Jurkat, Clone E6-1 (cell line): ENCODE measurements around the gene PTPRE.
A peak's percentile ranks its signal among the peaks of the same experiment; 100 is the strongest.

ENCODE experiments used
- DNase-seq: peaks from one replicate; pipeline ENCODE4 v3.0.0-alpha.2; 2011; ENCODE audit warnings: low read depth, low spot score
- H3K4me3 ChIP-seq: 2 replicates; pipeline ENCODE4 v1.5.1; 2011; ENCODE audit warnings: mild to moderate bottlenecking, low read length, control low read depth, moderate library complexity

Gene PTPRE

GRCh38 chr10:127942811-127943210 is 35.9 kb downstream of the PTPRE start:
- DNase-seq = no peak

DNA sequence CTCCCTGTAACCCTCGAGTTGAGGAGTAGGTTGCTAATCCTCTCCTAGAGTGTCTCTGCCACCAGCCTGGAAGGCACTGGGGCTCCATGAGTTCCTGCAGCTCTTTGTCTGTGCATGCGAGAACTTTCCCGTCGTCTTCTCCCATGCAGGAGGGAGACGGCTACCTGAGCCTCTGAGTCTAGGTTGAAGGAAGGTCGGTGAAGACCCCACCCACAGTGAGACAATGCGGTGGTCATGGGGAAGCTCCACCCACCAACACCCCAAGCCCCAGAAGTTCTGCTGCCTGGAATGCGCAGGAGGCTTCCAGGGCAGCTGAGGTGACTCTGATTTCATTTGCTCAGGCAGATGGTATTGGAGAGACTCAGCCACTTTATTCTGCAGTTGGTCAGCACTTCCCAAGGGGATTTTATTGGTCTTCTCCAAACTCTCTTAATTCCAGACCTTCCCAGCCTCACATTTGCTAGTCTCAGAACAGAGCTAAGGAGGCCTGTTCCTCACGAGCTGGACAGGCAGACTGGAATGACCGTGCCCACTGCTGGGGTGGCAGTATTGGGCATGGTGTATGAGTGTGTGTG is 36.5 kb downstream of the PTPRE start:
- H3K4me3 ChIP-seq = no peak overlapping the region
- DNase-seq = no peak

More at GRCh38 chr10:127942811-127943210, 35.9 kb downstream of the PTPRE start:
- H3K4me3 ChIP-seq = no peak overlapping the region

DNA sequence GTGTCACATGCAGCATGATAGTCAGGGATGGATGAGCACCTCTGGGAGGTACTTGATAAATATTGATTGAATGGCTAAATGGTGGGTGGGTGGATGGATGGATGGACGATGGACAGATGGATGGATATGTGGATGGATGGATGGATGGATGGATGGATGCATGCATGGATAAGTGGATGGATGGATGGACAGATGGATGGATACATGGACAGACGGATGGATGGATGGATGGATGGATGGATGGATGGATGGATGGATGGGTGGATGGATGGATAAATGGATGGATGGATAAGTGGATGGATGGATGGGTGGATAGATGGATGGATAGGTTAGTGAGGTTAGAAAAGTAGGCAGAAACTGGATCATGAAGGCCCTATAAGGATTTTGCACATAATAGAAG is 37.4 kb downstream of the PTPRE start:
- DNase-seq = no peak
- H3K4me3 ChIP-seq = no peak overlapping the region

DNA sequence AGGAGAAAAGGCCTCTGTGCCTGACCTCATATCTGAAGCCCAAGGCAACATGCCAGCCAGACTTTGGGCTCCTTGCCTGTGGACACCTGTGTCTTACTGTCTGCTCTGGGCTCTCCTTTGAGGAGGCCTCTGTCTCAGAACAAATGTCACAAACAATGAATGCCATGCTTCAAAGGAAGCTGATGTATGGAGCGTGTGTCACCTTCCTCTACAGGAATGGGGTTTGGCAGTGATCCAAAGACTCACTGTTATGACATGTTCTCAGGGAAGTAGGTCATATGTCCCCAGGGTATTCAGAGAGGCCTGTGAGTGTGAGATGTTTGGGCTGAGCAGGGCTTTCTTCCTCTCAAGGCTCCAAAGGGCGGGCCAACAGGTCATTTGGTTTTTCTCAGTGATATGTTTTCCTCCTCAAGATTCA is 38.4 kb downstream of the PTPRE start:
- peak; percentile 79 for DNase-seq

DNA sequence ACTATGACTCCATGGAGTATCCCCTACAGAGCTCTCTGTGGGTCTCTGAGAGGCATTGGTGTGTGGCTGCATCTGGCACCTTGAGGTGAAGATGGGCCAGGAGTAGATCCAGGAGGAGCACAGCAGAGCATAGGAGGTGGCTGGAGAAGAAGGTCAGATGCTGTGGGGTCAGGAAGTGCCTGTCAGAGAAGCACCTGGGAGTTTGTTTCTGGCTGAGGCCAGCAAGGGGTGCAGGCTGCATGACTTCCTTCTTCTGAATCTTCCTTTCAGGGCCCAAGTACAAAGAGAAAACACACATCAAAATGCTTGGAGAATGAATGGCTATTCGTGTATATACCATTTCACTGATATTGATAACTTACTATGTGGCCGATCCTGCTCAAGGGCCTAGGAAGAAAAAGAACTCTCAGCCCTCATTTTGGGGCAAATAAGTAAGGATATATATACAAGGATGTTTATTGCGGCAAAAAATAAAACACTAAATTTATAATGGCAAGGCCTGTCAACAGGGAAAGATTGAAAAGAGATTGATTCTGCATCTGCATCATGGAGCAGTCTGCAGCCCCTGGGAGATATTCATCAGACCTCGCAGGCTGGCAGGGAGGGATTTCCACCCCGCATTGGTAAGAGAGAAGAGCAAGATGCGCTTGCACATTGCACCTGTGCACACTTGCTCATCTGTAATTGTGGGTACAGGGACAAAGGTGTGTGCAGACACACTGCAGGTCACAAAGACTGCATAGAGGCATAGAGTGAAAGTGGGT is 39.2 kb downstream of the PTPRE start:
- no peak overlapping the region for H3K4me3 ChIP-seq
- DNase-seq = no peak

More for the DNA sequence above, 38.4 kb downstream of the PTPRE start:
- no peak overlapping the region for H3K4me3 ChIP-seq

DNA sequence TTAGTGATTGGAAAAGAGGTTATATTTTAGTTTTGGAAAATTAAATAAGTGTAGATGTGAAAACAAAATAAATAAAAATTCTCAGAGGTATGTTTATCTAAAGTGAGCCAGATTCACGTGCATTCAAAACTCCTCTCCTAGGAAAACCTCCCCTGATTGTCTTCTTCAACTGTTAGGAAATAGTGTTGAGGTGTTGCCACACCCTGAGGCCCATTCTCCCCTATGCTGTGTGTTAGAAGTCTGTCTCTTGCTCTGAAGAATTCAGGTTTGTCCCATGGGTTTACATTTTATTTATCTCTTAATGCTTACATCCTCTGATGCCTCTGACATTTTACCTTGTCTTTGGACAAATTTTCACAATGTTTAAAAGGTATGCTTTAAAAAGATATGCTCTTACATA is 40.3 kb downstream of the PTPRE start:
- DNase-seq = no peak
- no peak overlapping the region for H3K4me3 ChIP-seq

DNA sequence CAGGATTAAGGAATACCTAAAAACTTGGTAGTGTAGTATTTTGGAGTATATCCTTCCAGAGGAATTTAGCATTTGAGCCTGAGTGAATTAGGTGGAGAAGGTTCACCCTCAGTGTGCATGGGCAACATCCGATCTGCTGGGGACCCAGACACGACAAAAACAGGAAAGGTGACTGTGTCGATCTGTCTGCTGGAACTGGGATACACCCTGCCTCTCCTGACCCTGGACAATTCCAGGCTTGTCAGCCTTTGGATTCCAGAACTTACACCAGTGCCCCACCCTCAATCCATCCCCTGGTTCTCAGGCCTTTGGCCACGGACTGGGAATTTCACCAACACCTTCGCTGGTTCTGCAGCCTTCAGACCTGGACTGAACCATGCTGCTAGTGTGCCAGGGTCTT is 41.9 kb downstream of the PTPRE start:
- DNase-seq = no peak

DNA sequence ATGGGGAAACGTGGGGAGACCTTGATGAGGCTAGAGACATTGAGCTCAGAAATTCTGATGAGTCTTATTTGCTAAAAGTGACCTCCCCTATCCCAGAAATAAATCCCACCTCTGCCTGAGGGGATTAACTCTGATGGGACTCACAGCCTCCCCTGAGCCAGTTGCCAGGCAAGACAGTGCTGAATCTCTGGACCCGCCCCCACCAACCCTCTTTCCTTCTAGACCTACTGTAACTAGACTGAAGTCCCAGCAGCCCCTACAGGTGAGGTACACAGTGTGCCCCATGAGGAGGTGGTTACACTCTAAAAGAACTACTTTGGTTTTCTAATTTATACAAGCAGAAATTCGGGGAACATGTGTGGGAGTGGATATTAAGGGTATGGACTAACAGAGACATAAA is 42.9 kb downstream of the PTPRE start:
- no peak overlapping the region for H3K4me3 ChIP-seq
- no peak for DNase-seq

More for the DNA sequence above, 41.9 kb downstream of the PTPRE start:
- H3K4me3 ChIP-seq = no peak overlapping the region

DNA sequence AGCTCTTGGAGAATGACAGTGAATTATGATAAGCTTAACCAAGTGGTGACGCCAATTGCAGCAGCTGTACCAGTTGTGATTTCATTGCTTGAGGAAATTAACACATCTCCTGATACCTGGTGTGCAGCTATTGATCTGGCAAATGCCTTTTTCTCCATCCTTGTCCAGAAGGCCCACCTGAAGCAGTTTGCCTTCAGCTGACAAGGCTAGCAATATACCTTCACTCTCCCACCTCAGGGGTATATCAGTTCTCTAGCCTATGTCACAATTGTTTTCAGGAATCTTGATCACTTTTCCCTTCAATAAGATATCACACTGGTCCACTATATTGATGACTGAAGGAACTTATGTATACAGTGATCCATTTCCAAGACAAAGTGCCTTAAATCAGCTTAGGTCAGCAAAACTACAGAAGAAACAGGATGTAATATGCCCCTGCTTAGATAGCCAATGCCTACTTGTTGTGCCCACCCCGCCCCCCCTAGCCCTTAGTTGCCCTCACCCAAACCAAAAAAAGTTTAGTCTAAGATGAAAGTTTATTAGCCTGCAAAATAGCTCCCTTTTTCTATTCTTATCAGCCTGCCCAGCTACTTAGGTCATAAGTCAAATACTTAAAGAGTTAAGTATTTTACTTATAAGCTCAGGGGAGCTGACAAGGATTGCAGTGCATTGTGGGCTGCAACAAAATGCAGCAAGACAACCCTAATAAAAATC is 45.1 kb downstream of the PTPRE start:
- H3K4me3 ChIP-seq = no peak overlapping the region
- DNase-seq = no peak

- no peak for DNase-seq
Measured at GRCh38 chr10:127952575-127952869, 45.6 kb downstream of the PTPRE start.

GRCh38 chr10:127952918-127953317 is 46.0 kb downstream of the PTPRE start:
- H3K4me3 ChIP-seq = no peak overlapping the region
- DNase-seq = no peak

More at GRCh38 chr10:127952575-127952869, 45.6 kb downstream of the PTPRE start:
- no peak overlapping the region for H3K4me3 ChIP-seq

GRCh38 chr10:127953876-127954275 is 47.0 kb downstream of the PTPRE start:
- no peak for DNase-seq

DNA sequence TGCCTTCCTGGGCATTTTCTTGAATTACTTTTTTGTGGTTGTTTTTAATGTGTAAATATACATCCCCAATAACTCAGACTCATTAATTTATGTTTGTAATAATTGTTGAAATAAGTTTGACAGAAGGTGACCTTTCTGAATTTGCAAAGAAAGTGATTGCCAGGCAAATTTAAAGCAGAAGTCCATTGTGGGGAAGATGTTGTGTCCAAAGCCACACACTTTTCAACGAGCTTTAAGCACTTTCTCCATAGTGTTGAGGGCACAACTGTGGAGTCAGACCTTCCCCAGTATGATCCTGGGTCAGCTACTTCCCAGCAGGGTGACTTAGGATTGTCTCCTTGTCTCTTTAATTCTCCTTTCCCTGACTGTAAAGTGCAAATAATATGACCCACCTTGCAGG is 52.5 kb downstream of the PTPRE start:
- no peak for DNase-seq
- H3K4me3 ChIP-seq = no peak overlapping the region

More at GRCh38 chr10:127953876-127954275, 47.0 kb downstream of the PTPRE start:
- H3K4me3 ChIP-seq = no peak overlapping the region

DNA sequence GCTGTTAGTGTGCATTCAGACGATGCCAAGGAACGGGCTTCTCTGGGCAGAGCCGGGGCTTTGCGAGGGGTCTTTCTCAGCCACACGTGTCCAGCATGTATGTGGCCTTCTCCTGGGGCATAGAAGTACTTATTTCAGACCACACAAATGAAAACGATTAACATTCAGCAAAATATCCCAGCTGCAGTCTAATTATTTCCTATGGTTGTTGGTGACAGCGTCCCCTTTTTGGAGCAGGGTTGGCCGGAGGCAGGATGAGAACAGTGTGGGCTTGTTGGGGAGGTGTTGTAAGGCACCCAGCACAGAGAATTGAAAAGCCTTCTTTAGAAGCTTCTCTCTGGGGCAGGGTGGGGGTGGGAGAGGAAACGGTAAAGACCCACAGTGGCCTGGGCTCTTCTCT is 54.2 kb downstream of the PTPRE start:
- H3K4me3 ChIP-seq = no peak overlapping the region
- DNase-seq = no peak

GRCh38 chr10:127962205-127962604 is 55.3 kb downstream of the PTPRE start:
- no peak overlapping the region for H3K4me3 ChIP-seq
- DNase-seq = no peak

DNA sequence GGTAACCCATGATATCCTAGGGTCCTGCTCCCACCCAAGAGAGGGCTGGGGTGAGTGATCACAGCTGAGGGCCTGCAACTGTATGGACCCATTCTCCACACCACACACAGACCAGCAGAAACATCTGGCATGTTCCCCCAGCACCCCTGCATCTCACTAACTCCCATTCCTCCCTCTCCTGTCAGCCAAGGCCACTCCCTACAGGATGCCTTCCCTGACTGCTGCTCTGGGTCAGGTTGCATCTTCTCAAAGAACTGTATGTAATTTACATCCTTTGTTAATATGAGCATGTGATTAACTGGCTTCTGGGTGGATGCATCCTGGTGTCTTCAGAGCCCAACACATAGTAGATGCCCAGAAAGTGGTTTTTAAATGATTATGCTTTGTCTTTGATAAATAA is 56.2 kb downstream of the PTPRE start:
- H3K4me3 ChIP-seq = no peak overlapping the region

DNA sequence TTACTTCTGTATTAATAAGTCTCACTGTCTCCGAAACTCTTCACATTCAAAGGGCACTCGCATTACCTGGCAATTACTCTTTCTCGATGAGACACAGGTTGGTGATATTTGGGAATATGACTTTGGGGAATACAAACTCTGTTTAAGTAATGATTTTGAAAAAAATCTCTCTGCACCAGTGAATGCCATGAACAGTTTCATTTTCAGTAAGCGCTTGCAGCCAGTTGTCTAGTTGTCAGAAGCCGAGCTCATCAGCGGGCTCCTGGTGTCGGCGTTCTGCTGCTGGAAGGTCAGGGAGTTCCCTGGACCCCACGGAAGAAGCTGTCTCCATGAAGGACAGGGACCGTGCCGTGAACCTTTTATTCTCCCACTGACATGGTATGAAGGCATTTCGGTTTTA is 57.7 kb downstream of the PTPRE start:
- H3K4me3 ChIP-seq = no peak overlapping the region
- no peak for DNase-seq

More for the DNA sequence above, 56.2 kb downstream of the PTPRE start:
- DNase-seq = no peak

GRCh38 chr10:127966875-127967274 is 60.0 kb downstream of the PTPRE start:
- DNase-seq = no peak
- no peak overlapping the region for H3K4me3 ChIP-seq

DNA sequence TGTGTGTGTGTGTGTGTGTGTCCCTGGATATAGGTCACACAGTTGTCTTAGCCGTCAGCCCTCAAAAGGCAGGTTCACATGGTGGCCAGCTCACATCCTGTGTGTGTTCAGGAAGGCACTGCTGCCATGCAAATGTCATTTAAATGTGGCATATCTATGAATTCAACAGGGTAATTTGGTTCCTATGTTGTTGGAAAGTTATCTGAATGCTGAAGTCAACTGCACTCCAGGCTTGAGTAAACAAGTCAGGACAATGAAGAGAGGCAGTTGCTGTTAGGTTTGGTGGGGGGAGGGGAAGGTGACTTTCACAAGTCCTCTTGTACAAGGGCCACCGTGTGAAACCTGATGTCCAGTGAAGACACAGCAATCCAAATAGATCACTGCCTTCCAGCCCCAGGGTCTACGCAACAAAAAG is 61.1 kb downstream of the PTPRE start:
- no peak overlapping the region for H3K4me3 ChIP-seq
- DNase-seq = no peak

DNA sequence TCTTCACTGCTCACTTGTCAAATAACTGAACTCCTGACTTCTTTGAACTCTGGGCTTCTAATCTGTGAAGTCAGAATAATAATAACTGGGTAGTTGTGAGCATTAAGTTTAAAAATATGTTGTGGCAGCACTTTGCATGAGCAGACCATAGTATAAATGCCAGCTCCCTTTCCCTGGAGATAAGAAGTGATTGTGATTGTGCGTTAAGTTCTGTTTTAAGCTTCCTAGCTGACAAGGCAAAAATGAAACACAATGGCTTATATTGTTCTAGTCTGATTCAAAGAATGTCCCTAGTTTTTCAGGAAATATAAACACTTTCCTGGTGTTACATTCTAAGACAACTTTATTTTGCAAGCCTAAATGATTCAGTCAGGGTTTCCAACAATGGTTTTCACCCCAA is 61.8 kb downstream of the PTPRE start:
- no peak for DNase-seq
- no peak overlapping the region for H3K4me3 ChIP-seq
